Sigmoid colon (tissue), 7 donors: Measurements from ENCODE around the gene TRAPPC3L. TPM values are rescaled to one million over a fixed set of nuclear protein-coding genes. Genes with fewer than 3 reads are reported as not detected.

Experiments used
- DNase-seq: peaks from one replicate; pipeline ENCODE4 v3.0.0-alpha.2; 2019
- H3K27ac ChIP-seq, 4 donors: fragments of 200-600 bp; sonication (generic); one replicate each; pipeline ENCODE4 v1.5.1; 2016 to 2019; ENCODE audit warnings: mild to moderate bottlenecking in 1 of 4
- H3K27me3 ChIP-seq, 3 donors: fragments of 200-600 bp; sonication (generic); one replicate each; pipeline ENCODE4 v1.5.1; 2019; ENCODE audit warnings: mild to moderate bottlenecking in 1 of 3
- H3K36me3 ChIP-seq, 4 donors: fragments of 200-600 bp; sonication (generic); one replicate each; pipeline ENCODE4 v1.5.1; 2016 to 2019
- H3K4me1 ChIP-seq, 4 donors: fragments of 200-600 bp; sonication (generic); one replicate each; pipeline ENCODE4 v1.5.1; 2017 to 2019
- H3K4me3 ChIP-seq, 4 donors: fragments of 200-600 bp; sonication (generic); one replicate each; pipeline ENCODE4 v1.5.1; 2017 to 2019; ENCODE audit warnings: mild to moderate bottlenecking in 2 of 4, moderate library complexity in 1 of 4
- H3K9me3 ChIP-seq, 4 donors: fragments of 200-600 bp in 3 of 4; sonication (generic) in 3 of 4; one replicate each; pipeline versions ENCODE4 v1.5.1 to v1.6.1; 2013 to 2019
- CTCF ChIP-seq, 4 experiments: fragments of 450-650 bp in 3 of 4; fragments of 200-600 bp in 1 of 4; IDR thresholded peaks; one replicate each; pipeline ENCODE4 v1.5.1; 2016 to 2019; ENCODE audit warnings: antibody characterized with exemption in 4 of 4, mild to moderate bottlenecking in 3 of 4, moderate library complexity in 2 of 4
- EP300 ChIP-seq, 4 donors: sonication (generic); formaldehyde crosslinking; IDR thresholded peaks; one replicate each; pipeline ENCODE4 v1.6.1; 2017; ENCODE audit warnings: antibody characterized with exemption in 4 of 4
- POLR2A ChIP-seq, 2 donors: fragments of 450-650 bp; IDR thresholded peaks; one replicate each; pipeline ENCODE4 v1.6.1; 2016; ENCODE audit warnings: antibody characterized with exemption in 2 of 2, mild to moderate bottlenecking in 2 of 2, moderate library complexity in 2 of 2
- POLR2AphosphoS5 ChIP-seq, 4 donors: sonication (generic); formaldehyde crosslinking; IDR thresholded peaks; one replicate each; pipeline ENCODE4 v1.6.1; 2017; ENCODE audit warnings: antibody characterized with exemption in 4 of 4
- WGBS, 2 donors: extraction: QIAGEN DNeasy Blood & Tissue Kit; methylation state at CpG; one replicate each; pipeline ENCODE4 v1.1.7; 2013; 5-methylcytosine and 5-hydroxymethylcytosine counted together
- intact Hi-C: fragments of 100-400 bp; cut with DNase I; formaldehyde crosslinking; loops from one replicate; pipeline ENCODE4 v1.15.1; 2023
- polyA plus RNA-seq, 3 donors: library from polyadenylated mRNA; stranded (reverse); fragments of 200-250 nt; gene quantifications; one replicate each; pipeline ENCODE4 v1.2.3, GENCODE V29; 2013
- total RNA-seq, 4 donors: library from RNA; depleted of rRNA; stranded (reverse); fragments of >200 nt; gene quantifications; one replicate each; pipeline ENCODE4 v1.1.0, GENCODE V29; 2016
- donor health status: healthy with polysubstance abuse.
- donor health status: Bipolar disorder and iron deficiency.
- donor health status: healthy.

The TRAPPC3L gene
- total and polyA plus RNA-seq, 7 donors: not detected

- intact Hi-C loops: loop anchor here (5.0 kb wide), 4 partner anchors 46 to 294 kb away; partner anchors contain the start of genes DSE, RSPH4A, TSPYL1 and ZUP1
- Histone ChIP-seq H3K27me3 (no peaks in the 10 kb centered on the region), H3K27ac (peak overlapping the region; percentile 89 to 95 (median 94)), H3K4me3 (peak overlapping the region; percentile 80 to 91 (median 84)), H3K9me3 (no peaks in the 10 kb centered on the region), H3K36me3 (peaks cover 0 to 24% (median 0%) of the 10 kb centered on the region in 4 donors), H3K4me1 (peaks cover 0 to 34% (median 26%) of the 10 kb centered on the region in 4 donors)
- no peak for DNase-seq
- 0 to 1% methylated on average over 12 of the region's 12 CpGs for WGBS, 2 donors
- TF ChIP-seq POLR2A (IDR thresholded peaks at IDR 0.05) (no peak), POLR2AphosphoS5 (IDR thresholded peaks at IDR 0.05) (no peak), EP300 (IDR thresholded peaks at IDR 0.05) (no peak), CTCF (IDR thresholded peaks at IDR 0.05) (no peak)
Measured at GRCh38 chr6:116571683-116572000, 26.2 kb upstream of the TRAPPC3L start.

- intact Hi-C loops: loop anchor here (5.0 kb wide), 4 partner anchors 46 to 294 kb away; partner anchors contain the start of genes DSE, RSPH4A, TSPYL1 and ZUP1
- peak within 1 kb of the TSS; percentile 89 to 95 (median 94) for H3K27ac ChIP-seq
- H3K4me3 ChIP-seq: peak within 1 kb of the TSS; percentile 80 to 91 (median 84)
- 0% methylated on average over 62 of the region's 62 CpGs for WGBS, 2 donors
- peaks cover 0 to 20% (median 0%) of the 10 kb centered on the region in 4 donors for H3K36me3 ChIP-seq
- peaks cover 0 to 34% (median 26%) of the 10 kb centered on the region in 4 donors for H3K4me1 ChIP-seq
- TF ChIP-seq CTCF (IDR thresholded peaks at IDR 0.05) (peak in 1 of 4 experiments; percentile 10), POLR2A (IDR thresholded peaks at IDR 0.05) (peak; percentile 77 to 88), EP300 (IDR thresholded peaks at IDR 0.05) (no peak), POLR2AphosphoS5 (IDR thresholded peaks at IDR 0.05) (peak; percentile 87 to 93 (median 90))
- H3K27me3 ChIP-seq: no peaks in the 10 kb centered on the region
- H3K9me3 ChIP-seq: no peaks in the 10 kb centered on the region
- DNase-seq: peak; percentile 99
Measured at GRCh38 chr6:116570856-116571682, 25.6 kb upstream of the TRAPPC3L start, which contains the start of gene RWDD1. Gene RWDD1 (plus strand): TSS chr6:116571504. CDS start chr6:116571583, 79 bp downstream.

- intact Hi-C loops: no loop called here
- peaks cover 0 to 3% (median 0%) of the 10 kb centered on the region in 4 donors for H3K36me3 ChIP-seq
- WGBS, 2 donors: 61 to 63% methylated on average over 7 of the region's 7 CpGs
- H3K27ac ChIP-seq: no peak overlapping the region
- H3K9me3 ChIP-seq: no peaks in the 10 kb centered on the region
- H3K27me3 ChIP-seq: no peaks in the 10 kb centered on the region
- no peak for DNase-seq
- H3K4me1 ChIP-seq: peaks cover 0 to 42% (median 28%) of the 10 kb centered on the region in 4 donors
- H3K4me3 ChIP-seq: no peak overlapping the region
- TF ChIP-seq POLR2AphosphoS5 (IDR thresholded peaks at IDR 0.05): no peak
- TF ChIP-seq CTCF (IDR thresholded peaks at IDR 0.05): no peak
- no peak for TF ChIP-seq EP300 (IDR thresholded peaks at IDR 0.05)
- no peak for TF ChIP-seq POLR2A (IDR thresholded peaks at IDR 0.05)
Measured at GRCh38 chr6:116568821-116569755, 23.6 kb upstream of the TRAPPC3L start.

- TF ChIP-seq POLR2AphosphoS5 (IDR thresholded peaks at IDR 0.05) (no peak), CTCF (IDR thresholded peaks at IDR 0.05) (no peak), EP300 (IDR thresholded peaks at IDR 0.05) (no peak), POLR2A (IDR thresholded peaks at IDR 0.05) (no peak)
- Histone ChIP-seq H3K4me1 (peaks cover 0 to 32% (median 21%) of the 10 kb centered on the region in 4 donors), H3K9me3 (no peaks in the 10 kb centered on the region), H3K36me3 (no peaks in the 10 kb centered on the region), H3K27ac (no peak overlapping the region), H3K4me3 (no peak overlapping the region), H3K27me3 (no peaks in the 10 kb centered on the region)
- intact Hi-C loops: no loop called here
- DNase-seq: no peak
Measured at GRCh38 chr6:116568111-116568510, 22.6 kb upstream of the TRAPPC3L start.
